SU-DHL-6 (cell line): Measurements from ENCODE around the gene CUBN.

ENCODE experiments used
- H2AFZ ChIP-seq: fragments of 200-600 bp; sonication (generic); 2 replicates; pipeline ENCODE4 v1.6.1; 2014; ENCODE audit warnings: low read depth, mild to moderate bottlenecking, moderate library complexity, mixed read lengths, antibody characterized with exemption, low read length; ENCODE audit not compliant: severe bottlenecking
- H3F3A ChIP-seq: fragments of 200-600 bp; shearing (Covaris generic); 2 replicates; pipeline ENCODE4 v1.6.0; 2016; ENCODE audit warnings: antibody characterized with exemption, mild to moderate bottlenecking; ENCODE audit not compliant: insufficient read depth
- H3K27ac ChIP-seq: fragments of 200-600 bp; sonication (generic); 2 replicates; pipeline ENCODE4 v1.5.1; 2016; ENCODE audit warnings: low read depth, mild to moderate bottlenecking, low read length, moderate library complexity, mixed read lengths
- H3K27me3 ChIP-seq: fragments of 200-600 bp; sonication (generic), shearing (Covaris generic); 2 replicates; pipeline ENCODE4 v1.6.0; 2014; ENCODE audit warnings: mild to moderate bottlenecking, low read length
- H3K36me3 ChIP-seq: fragments of 200-600 bp; sonication (generic); 2 replicates; pipeline ENCODE4 v1.6.1; 2014; ENCODE audit warnings: mild to moderate bottlenecking, low read length, mixed read lengths
- H3K4me2 ChIP-seq: fragments of 300-600, 200-600 bp; shearing (Covaris generic), sonication (generic); 2 replicates; pipeline ENCODE4 v1.6.0; 2014; ENCODE audit warnings: low read length, low read depth, mild to moderate bottlenecking; ENCODE audit not compliant: poor library complexity, severe bottlenecking
- H3K4me3 ChIP-seq: fragments of 200-600 bp; sonication (generic); 2 replicates; pipeline ENCODE4 v1.5.1; 2014; ENCODE audit warnings: antibody characterized with exemption, low read length, mild to moderate bottlenecking, mixed read lengths; ENCODE audit not compliant: insufficient read depth, poor library complexity, severe bottlenecking
- H3K79me2 ChIP-seq: fragments of 200-600 bp; sonication (generic); 2 replicates; pipeline ENCODE4 v1.6.1; 2014; ENCODE audit warnings: mild to moderate bottlenecking, low read length, moderate library complexity; ENCODE audit not compliant: insufficient read depth
- H3K9ac ChIP-seq: fragments of 200-600 bp; sonication (generic); 2 replicates; pipeline ENCODE4 v1.7.0; 2014; ENCODE audit warnings: mild to moderate bottlenecking, low read length
- H3K9me2 ChIP-seq: fragments of 200-600 bp; sonication (generic); replicated peaks from 2 replicates; pipeline ENCODE4 v1.6.1; 2014; ENCODE audit warnings: low read length; ENCODE audit not compliant: insufficient read depth
- H3K9me3 ChIP-seq: fragments of 200-600 bp; sonication (generic); 2 replicates; pipeline ENCODE4 v1.6.1; 2014; ENCODE audit warnings: low read length, mixed read lengths; ENCODE audit not compliant: insufficient read depth
- H4K20me1 ChIP-seq: fragments of 200-600 bp; sonication (generic); 2 replicates; pipeline ENCODE4 v1.6.1; 2014; ENCODE audit warnings: low read depth, mild to moderate bottlenecking, antibody characterized with exemption, low read length, moderate library complexity, mixed read lengths
- EZH2phosphoT487 ChIP-seq: fragments of 200-600 bp; sonication (generic), shearing (Covaris generic); conservative IDR thresholded peaks from 2 replicates; pipeline ENCODE4 v1.6.1; 2018; ENCODE audit warnings: mild to moderate bottlenecking, antibody characterized with exemption, low read length, moderate library complexity, mixed read lengths
- TF ChIP-seq, protein P1 (sequence below): fragments of 200-600 bp; sonication (generic); IDR thresholded peaks from one replicate; pipeline ENCODE4 v1.5.1; 2017; ENCODE audit warnings: antibody characterized with exemption, mild to moderate bottlenecking, low read length, moderate library complexity; ENCODE audit not compliant: insufficient read depth, poor library complexity, severe bottlenecking

Gene CUBN

DNA sequence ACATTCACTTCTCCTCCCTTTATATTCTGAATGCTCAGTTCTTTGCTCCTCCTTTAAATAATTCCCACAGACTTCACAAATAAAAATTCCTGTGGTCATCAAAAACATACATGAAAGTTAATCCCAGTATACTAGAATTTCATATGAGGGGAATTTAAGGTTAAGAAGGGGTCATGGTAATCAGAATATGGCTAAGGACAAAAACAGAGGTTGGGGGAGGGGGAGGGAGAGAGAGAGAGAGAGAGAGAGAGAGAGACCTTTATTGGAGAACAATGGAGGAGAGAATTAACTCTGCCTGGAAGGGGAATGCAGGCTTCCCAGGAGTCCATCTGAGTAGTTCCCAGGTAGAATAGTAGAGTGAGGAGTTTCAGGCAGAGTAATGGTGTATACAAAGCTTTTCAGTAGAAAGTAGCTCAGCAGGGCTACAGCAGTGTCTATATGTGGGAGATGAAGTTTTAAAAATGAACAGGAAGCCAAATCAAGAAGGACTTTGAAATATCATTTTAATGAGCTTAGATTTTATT, 5.2 kb upstream of the CUBN start:
- Histone ChIP-seq H3K9ac (no peak overlapping the region), H3K79me2 (no peaks in the 10 kb centered on the region), H4K20me1 (no peaks in the 10 kb centered on the region), H3K9me2 (no peaks in the 10 kb centered on the region), H3K36me3 (no peaks in the 10 kb centered on the region), H3K9me3 (no peaks in the 10 kb centered on the region), H3K27ac (no peak overlapping the region), H3K4me3 (no peak overlapping the region), H3F3A (no peaks in the 10 kb centered on the region), H3K4me2 (no peak overlapping the region), H2AFZ (no peak overlapping the region), H3K27me3 (no peaks in the 10 kb centered on the region)
- TF ChIP-seq, protein P1, sequence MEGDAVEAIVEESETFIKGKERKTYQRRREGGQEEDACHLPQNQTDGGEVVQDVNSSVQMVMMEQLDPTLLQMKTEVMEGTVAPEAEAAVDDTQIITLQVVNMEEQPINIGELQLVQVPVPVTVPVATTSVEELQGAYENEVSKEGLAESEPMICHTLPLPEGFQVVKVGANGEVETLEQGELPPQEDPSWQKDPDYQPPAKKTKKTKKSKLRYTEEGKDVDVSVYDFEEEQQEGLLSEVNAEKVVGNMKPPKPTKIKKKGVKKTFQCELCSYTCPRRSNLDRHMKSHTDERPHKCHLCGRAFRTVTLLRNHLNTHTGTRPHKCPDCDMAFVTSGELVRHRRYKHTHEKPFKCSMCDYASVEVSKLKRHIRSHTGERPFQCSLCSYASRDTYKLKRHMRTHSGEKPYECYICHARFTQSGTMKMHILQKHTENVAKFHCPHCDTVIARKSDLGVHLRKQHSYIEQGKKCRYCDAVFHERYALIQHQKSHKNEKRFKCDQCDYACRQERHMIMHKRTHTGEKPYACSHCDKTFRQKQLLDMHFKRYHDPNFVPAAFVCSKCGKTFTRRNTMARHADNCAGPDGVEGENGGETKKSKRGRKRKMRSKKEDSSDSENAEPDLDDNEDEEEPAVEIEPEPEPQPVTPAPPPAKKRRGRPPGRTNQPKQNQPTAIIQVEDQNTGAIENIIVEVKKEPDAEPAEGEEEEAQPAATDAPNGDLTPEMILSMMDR: no peak
- no peak for TF ChIP-seq EZH2phosphoT487

DNA sequence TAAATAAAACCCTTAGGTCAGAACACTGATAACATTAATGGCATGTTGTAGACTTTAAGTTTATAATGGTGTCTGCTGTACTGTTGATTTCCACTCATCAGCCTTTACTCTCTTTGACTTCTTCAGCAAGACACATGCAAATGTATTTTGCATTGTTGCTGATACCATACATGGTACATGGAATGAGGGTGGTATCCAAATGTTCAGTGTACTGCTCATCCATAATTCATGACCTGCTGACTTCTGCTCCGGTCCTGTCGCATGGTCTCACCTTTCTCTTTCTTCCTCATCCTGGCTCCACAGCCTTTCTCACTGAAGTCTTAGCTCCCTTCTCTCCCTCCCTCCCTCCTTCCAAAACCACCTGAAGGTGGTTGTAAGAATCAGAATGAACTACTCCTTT, 4.7 kb upstream of the CUBN start:
- no peaks in the 10 kb centered on the region for H3K9me3 ChIP-seq
- no peak overlapping the region for H3K4me3 ChIP-seq
- H3K36me3 ChIP-seq: no peaks in the 10 kb centered on the region
- no peak overlapping the region for H3K27ac ChIP-seq
- H2AFZ ChIP-seq: no peak overlapping the region
- no peaks in the 10 kb centered on the region for H3K27me3 ChIP-seq
- H3F3A ChIP-seq: no peaks in the 10 kb centered on the region
- TF ChIP-seq, protein P1: no peak
- TF ChIP-seq EZH2phosphoT487: no peak
- no peak overlapping the region for H3K9ac ChIP-seq
- no peak overlapping the region for H3K4me2 ChIP-seq
- no peaks in the 10 kb centered on the region for H3K79me2 ChIP-seq
- no peaks in the 10 kb centered on the region for H4K20me1 ChIP-seq
- no peaks in the 10 kb centered on the region for H3K9me2 ChIP-seq

DNA sequence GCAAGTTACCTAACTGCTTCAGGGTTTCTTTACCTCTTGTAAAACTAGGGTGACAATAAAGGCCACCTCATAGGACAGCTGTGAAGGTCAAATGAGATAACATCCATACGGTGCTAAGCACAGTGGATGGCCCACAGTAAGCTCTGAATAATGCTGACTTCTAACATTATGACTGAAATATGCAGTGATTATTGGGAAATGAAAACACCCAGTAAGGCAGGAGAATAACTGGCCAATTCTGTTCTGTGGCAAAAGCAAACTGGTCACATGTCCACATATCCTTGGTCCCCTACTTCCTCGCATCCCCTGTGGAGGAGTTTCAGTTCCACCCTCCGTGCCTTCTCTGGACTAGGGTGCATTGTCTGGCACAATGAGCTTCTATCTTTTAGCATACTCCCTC, 1.4 kb downstream of the CUBN start:
- no peak overlapping the region for H3K4me3 ChIP-seq
- no peaks in the 10 kb centered on the region for H3K79me2 ChIP-seq

More for the DNA sequence above, 1.4 kb downstream of the CUBN start:
- H4K20me1 ChIP-seq: no peaks in the 10 kb centered on the region
- TF ChIP-seq EZH2phosphoT487: no peak
- TF ChIP-seq, protein P1: no peak
- H3F3A ChIP-seq: no peaks in the 10 kb centered on the region
- H3K9me3 ChIP-seq: no peaks in the 10 kb centered on the region
- H3K9ac ChIP-seq: no peak overlapping the region
- no peaks in the 10 kb centered on the region for H3K27me3 ChIP-seq
- no peak overlapping the region for H3K4me2 ChIP-seq
- H3K27ac ChIP-seq: no peak overlapping the region
- no peaks in the 10 kb centered on the region for H3K9me2 ChIP-seq
- no peaks in the 10 kb centered on the region for H3K36me3 ChIP-seq
- H2AFZ ChIP-seq: no peak overlapping the region
